Naive thymus-derived CD8-positive, alpha-beta T cell (primary cell): ENCODE measurements around the gene BPGM. TPM values are rescaled to one million over a fixed set of nuclear protein-coding genes. Genes with fewer than 3 reads are reported as not detected.
"Not testable (repeated sequence)": the region's sequence is repeated elsewhere in the genome, so short reads cannot be mapped to it uniquely, and the experiment has no call there.

Experiments used
- ATAC-seq, 2 donors: fragments of 150-1000 bp; cut with Tn5 transposase in 1 of 2; sonication (Bioruptor Pico), chemical (Tn5 transposase) in 1 of 2; 1 replicate in 1 of 2; 2 replicates in 1 of 2; pipeline ENCODE4 v1.10.0; 2021; ENCODE audit warnings: mild to moderate bottlenecking in 2 of 2, moderate library complexity in 2 of 2
- POLR2A ChIA-PET: fragments of 350-600 bp; sonication (Branson Sonifier 250); formaldehyde crosslinking; loops from one replicate; lab custom pipeline; 2021; ENCODE audit warnings: antibody characterized with exemption; lab: Charles Lee
- DNase-seq, 10 donors: peaks; one replicate each; pipeline versions ENCODE4 v3.0.0 to v3.0.0-alpha.2; 2020 to 2022
- H3K27ac Mint-ChIP-seq, 10 donors: one replicate each; pipeline ENCODE4 v1.8.0; 2020 to 2022; ENCODE audit warnings: mild to moderate bottlenecking in 10 of 10, mixed read lengths in 10 of 10, moderate library complexity in 4 of 10, inconsistent platforms in 1 of 10
- H3K27me3 Mint-ChIP-seq, 5 donors: one replicate each; pipeline ENCODE4 v1.8.0; 2021 to 2022; ENCODE audit warnings: mixed read lengths in 5 of 5
- H3K36me3 Mint-ChIP-seq, 3 donors: one replicate each; pipeline ENCODE4 v1.8.0; 2020 to 2022; ENCODE audit warnings: mixed read lengths in 3 of 3, mild to moderate bottlenecking in 2 of 3, inconsistent platforms in 1 of 3
- H3K4me1 Mint-ChIP-seq, 4 donors: one replicate each; pipeline ENCODE4 v1.8.0; 2021 to 2022; ENCODE audit warnings: mixed read lengths in 4 of 4
- H3K4me3 Mint-ChIP-seq, 10 donors: one replicate each; pipeline ENCODE4 v1.8.0; 2020 to 2022; ENCODE audit warnings: mild to moderate bottlenecking in 10 of 10, mixed read lengths in 10 of 10, moderate library complexity in 6 of 10, inconsistent platforms in 1 of 10
- H3K9me3 Mint-ChIP-seq, 9 donors: one replicate each; pipeline ENCODE4 v1.8.0; 2020 to 2022; ENCODE audit warnings: mixed read lengths in 9 of 9, mild to moderate bottlenecking in 3 of 9, inconsistent platforms in 1 of 9, moderate library complexity in 1 of 9
- polyA plus RNA-seq, 3 donors: library from polyadenylated mRNA; unstranded; fragments of 300-500 nt; fragmentation: Illumina TruSeq; gene quantifications; one replicate each; pipeline ENCODE4 v1.2.3, GENCODE V29; 2021
- total RNA-seq, 8 experiments: library from RNA in 2 of 8; stranded (reverse) in 2 of 8; gene quantifications; one replicate each; pipeline ENCODE4 v1.2.3 and lab custom pipeline; 2021 to 2026

The BPGM gene
- total and polyA plus RNA-seq, 5 experiments from 2014 or later, result 17.2 to 30.1 (median 25.1) TPM

DNA sequence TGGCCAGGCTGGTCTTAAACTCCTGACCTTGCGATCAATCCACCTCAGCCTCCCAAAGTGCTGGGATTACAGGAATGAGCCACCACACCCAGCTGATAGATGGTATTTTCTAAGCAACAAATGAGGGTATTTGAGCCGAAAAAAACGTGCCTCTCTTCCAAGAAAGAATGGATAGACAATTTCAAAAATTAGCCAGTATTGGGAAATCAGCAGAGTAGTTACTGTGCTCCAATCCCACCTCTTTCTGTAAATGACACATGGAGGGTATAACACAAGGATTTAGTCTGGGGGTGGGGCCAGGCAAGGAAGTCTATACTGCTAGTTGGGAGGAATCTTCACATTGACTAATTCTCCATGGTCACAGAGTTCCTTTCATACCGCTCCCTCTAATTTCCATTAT, 9.2 kb upstream of the BPGM start:
- ATAC-seq (no peak), DNase-seq (no peak)
- Mint-ChIP-seq H3K27me3 (no peaks in the 10 kb centered on the region), H3K27ac (peak overlapping the region in 5 of 10 donors; percentile 22 to 87 (median 47)), H3K4me1 (peaks cover 8 to 36% (median 27%) of the 10 kb centered on the region in 4 donors), H3K36me3 (peaks cover 0 to 6% (median 5%) of the 10 kb centered on the region in 3 donors), H3K4me3 (peak overlapping the region in 2 of 10 donors; percentile 53 to 58), H3K9me3 (peaks cover 0 to 16% (median 4%) of the 10 kb centered on the region in 9 donors)
- POLR2A ChIA-PET, result interaction anchor here (0.7 to 5.2 kb wide), 3 partner anchors 9 to 528 kb away, joined by 3 to 41 read pairs (median 4); partner anchors contain the start of gene BPGM

DNA sequence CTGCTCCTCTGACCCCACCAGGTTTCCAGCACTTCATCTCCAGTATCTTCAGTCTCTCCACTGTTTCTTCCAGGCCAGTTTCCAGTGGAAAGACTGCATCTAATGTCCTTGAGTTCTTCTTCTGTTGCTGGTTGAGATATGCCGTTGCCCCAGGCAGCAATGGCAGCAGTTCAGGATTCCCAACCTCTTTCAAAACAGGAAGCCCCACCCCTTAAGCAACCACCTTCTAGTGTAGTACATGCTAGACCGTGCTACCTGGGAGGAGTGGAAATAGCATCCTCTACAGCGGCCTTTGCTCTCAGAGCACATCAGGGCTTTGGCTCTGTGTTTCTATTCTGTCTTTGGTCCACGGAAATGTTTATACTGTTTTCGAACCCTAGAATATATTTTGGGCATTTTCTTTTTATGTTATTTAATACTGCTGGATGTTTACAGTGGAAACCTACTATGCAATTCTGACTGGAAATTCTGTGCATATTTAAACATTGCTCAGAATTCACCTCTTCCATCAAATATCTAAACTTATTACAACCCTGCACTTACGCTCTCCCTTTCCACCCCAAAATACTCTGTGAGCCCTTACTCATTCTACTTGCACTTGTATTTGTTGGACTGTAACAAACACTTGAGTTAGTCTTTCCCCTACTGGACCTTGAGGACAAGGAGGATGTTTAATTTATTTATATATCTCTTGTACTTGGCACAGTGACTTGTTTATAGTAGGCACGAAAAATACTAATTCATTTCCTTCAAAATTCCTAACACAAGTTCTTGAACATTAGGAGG, 8.5 kb upstream of the BPGM start:
- POLR2A ChIA-PET, result interaction anchor here (0.7 kb wide), 1 partner anchor 21 kb away, joined by 4 read pairs; no protein-coding TSS in a partner anchor
- H3K9me3 Mint-ChIP-seq, result peaks cover 0 to 16% (median 4%) of the 10 kb centered on the region in 9 donors
- peak overlapping the region in 9 of 10 donors; percentile 22 to 87 (median 47) for H3K27ac Mint-ChIP-seq
- peak overlapping the region in 3 of 10 donors; percentile 53 to 58 (median 55) for H3K4me3 Mint-ChIP-seq
- peaks cover 0 to 6% (median 5%) of the 10 kb centered on the region in 3 donors for H3K36me3 Mint-ChIP-seq
- H3K27me3 Mint-ChIP-seq, result no peaks in the 10 kb centered on the region
- ATAC-seq (peak; percentile 46 to 60), DNase-seq (peak in 1 of 10 donors; percentile 5)
- peaks cover 8 to 36% (median 28%) of the 10 kb centered on the region in 4 donors for H3K4me1 Mint-ChIP-seq

DNA sequence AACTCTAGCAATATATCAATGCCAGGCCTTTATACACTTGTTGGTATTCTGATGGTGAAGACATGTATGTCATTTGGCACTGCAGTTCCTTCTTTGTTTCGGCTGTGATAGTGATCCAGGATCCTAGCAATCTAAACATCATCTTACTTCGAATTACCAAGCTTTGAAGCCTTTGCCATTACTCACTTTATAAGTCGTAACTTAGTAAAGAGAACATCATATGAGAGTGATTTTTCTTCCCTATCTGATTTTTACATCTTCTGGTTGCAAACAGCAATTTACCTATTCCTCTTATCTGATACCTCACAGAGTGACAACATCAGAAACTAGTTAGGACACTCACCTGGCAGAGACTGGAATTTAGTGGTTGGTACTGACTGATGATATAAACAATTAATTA, 7.6 kb upstream of the BPGM start:
- H3K9me3 Mint-ChIP-seq, result peaks cover 0 to 16% (median 4%) of the 10 kb centered on the region in 9 donors
- no peak for DNase-seq
- H3K27me3 Mint-ChIP-seq, result no peaks in the 10 kb centered on the region
- no peak overlapping the region for H3K4me3 Mint-ChIP-seq
- POLR2A ChIA-PET, result interaction anchor here (0.6 to 10.0 kb wide), 2 partner anchors 33 to 343 kb away, joined by 4 to 144 read pairs; no protein-coding TSS in a partner anchor
- peaks cover 0 to 6% (median 5%) of the 10 kb centered on the region in 3 donors for H3K36me3 Mint-ChIP-seq
- peaks cover 8 to 43% (median 31%) of the 10 kb centered on the region in 4 donors for H3K4me1 Mint-ChIP-seq
- ATAC-seq, result no peak
- peak overlapping the region in 2 of 10 donors; percentile 43 to 47 for H3K27ac Mint-ChIP-seq

DNA sequence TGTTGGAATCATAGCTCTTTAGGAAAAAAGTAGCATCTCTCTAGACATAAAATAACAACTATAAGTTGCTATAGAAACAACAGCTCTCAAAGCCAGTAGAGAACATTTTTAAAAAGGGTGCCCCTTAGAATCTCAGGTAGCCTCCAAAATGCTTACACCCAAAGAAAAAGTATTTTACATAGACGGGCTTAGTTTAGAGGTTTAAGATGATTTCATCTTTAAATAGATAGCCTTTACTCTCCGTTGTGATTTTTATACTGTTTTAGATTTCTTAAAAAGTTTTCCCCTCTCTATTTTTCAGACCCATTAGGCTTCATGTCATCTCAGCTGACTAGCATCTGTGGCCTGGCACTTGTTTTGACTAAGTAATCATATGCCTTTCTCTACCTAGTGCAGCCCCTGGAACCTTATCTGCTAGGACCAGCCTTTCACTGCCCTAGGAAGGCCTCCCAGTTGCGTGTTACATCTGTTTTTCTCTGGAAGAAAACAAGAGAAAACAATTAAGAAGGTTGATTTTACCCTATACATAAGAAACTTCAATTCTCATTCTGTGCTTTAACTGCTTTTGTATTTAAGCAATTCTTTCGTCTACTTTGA, 6.9 kb upstream of the BPGM start:
- ATAC-seq (no peak), DNase-seq (no peak)
- Mint-ChIP-seq H3K4me3 (no peak overlapping the region), H3K9me3 (peaks cover 0 to 16% (median 4%) of the 10 kb centered on the region in 9 donors), H3K27ac (peak overlapping the region in 3 of 10 donors; percentile 34 to 61 (median 38)), H3K36me3 (peaks cover 0 to 6% (median 5%) of the 10 kb centered on the region in 3 donors), H3K27me3 (no peaks in the 10 kb centered on the region), H3K4me1 (peaks cover 11 to 45% (median 32%) of the 10 kb centered on the region in 4 donors)
- POLR2A ChIA-PET, result interaction anchor here (0.6 to 10.0 kb wide), 3 partner anchors 32 to 342 kb away, joined by 3 to 144 read pairs (median 4); no protein-coding TSS in a partner anchor

DNA sequence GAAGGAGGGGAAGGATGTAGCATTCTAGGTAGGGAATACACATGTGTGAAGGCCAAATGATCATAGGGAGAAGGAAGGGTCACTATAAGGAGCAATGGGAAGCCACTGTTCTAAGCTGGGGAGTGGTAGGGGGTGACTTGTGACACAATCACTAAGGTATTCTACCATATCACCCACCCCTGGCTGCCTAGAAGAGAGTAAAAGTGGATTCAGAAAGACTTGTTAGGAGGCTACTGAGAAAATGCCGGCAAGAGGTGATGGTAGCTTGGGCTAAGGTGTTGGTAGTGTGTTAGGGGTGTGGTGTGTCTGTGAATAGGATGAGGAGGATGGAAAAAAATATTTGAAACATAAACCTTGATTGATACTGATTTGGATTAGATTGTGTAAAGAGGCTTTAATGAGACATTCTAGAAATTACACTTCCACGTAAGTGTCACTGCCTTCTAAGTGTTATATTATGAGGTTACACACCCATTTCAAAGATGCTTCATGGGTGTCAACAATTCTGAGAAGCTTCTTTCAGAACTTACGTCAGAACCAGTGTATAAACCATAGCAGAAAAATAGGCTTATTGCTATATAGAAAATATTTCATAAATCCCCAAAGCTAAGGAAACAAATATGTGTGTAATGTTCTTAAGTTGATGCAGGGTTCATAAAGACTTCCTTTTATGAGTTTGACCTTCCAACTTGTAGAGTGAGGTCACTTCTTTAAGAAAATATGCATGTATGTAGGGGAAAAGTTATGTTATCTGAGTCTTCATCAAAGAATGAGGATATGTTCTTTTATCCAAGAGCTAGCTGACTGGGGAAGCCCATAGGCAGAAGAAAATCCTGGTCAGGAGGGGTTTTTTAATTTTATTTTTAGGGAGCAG, 5.6 kb upstream of the BPGM start:
- H3K27ac Mint-ChIP-seq, result peak overlapping the region in 9 of 10 donors; percentile 43 to 85 (median 72)
- H3K36me3 Mint-ChIP-seq, result peaks cover 0 to 5% (median 5%) of the 10 kb centered on the region in 3 donors
- H3K4me1 Mint-ChIP-seq, result peaks cover 9 to 39% (median 27%) of the 10 kb centered on the region in 4 donors
- no peaks in the 10 kb centered on the region for H3K27me3 Mint-ChIP-seq
- POLR2A ChIA-PET, result interaction anchor here (10.0 kb wide), 1 partner anchor 31 kb away, joined by 144 read pairs; no protein-coding TSS in a partner anchor
- DNase-seq, result no peak
- no peak for ATAC-seq
- H3K9me3 Mint-ChIP-seq, result peaks cover 0 to 16% (median 4%) of the 10 kb centered on the region in 9 donors
- peak overlapping the region in 2 of 10 donors; percentile 11 to 12 for H3K4me3 Mint-ChIP-seq

DNA sequence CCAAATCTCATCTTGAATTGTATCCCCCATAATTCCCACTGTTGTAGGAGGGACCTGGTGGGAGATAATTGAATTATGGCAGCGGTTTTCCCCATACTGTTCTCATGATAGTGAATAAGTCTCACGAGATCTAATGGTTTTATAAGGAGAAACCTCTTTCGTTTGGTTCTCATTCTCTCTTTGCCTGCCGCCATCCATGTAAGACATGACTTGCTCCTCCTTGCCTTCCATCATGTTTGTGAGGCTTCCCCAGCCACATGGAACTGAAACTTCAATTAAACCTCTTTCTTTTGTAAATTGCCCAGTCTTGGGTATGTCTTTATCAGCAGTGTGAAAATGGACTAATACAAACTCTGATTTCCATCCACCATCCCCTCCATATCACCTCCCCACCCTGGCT, 4.7 kb upstream of the BPGM start:
- Mint-ChIP-seq H3K27ac (peak overlapping the region in 9 of 10 donors; percentile 43 to 91 (median 79)), H3K9me3 (peaks cover 0 to 16% (median 0%) of the 10 kb centered on the region in 9 donors), H3K4me1 (peaks cover 8 to 33% (median 22%) of the 10 kb centered on the region in 4 donors)
- H3K4me3 Mint-ChIP-seq, H3K36me3 Mint-ChIP-seq, DNase-seq, ATAC-seq, H3K27me3 Mint-ChIP-seq: not testable (repeated sequence)
- POLR2A ChIA-PET, result interaction anchor here (10.0 kb wide), 1 partner anchor 30 kb away, joined by 144 read pairs; no protein-coding TSS in a partner anchor

DNA sequence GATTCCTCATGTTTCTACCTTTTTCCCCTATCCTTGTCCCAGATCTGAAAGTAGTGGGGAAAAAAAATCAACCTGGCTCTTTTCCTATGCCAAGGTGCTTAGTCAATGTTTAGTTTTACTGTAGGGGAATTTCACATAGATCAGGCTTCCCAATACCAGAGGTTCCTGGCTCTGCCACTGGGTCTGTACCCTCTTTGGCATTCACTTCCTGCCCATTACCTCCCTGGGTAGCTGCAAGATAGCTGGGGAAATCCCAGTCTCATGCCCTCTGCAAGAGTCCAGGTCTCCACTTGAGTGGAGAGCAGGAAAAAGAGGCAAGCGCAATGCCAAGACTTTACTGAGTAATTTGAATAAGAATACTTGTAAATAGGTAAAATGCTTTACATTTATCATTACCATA, 3.5 kb upstream of the BPGM start:
- DNase-seq, result no peak
- POLR2A ChIA-PET, result interaction anchor here (10.0 kb wide), 1 partner anchor 29 kb away, joined by 144 read pairs; no protein-coding TSS in a partner anchor
- peak overlapping the region in 7 of 10 donors; percentile 9 to 85 (median 50) for H3K27ac Mint-ChIP-seq
- H3K4me3 Mint-ChIP-seq, result no peak overlapping the region
- no peaks in the 10 kb centered on the region for H3K36me3 Mint-ChIP-seq
- ATAC-seq, result no peak
- peaks cover 7 to 28% (median 15%) of the 10 kb centered on the region in 4 donors for H3K4me1 Mint-ChIP-seq
- no peaks in the 10 kb centered on the region for H3K27me3 Mint-ChIP-seq
- H3K9me3 Mint-ChIP-seq, result peaks cover 0 to 16% (median 0%) of the 10 kb centered on the region in 9 donors

DNA sequence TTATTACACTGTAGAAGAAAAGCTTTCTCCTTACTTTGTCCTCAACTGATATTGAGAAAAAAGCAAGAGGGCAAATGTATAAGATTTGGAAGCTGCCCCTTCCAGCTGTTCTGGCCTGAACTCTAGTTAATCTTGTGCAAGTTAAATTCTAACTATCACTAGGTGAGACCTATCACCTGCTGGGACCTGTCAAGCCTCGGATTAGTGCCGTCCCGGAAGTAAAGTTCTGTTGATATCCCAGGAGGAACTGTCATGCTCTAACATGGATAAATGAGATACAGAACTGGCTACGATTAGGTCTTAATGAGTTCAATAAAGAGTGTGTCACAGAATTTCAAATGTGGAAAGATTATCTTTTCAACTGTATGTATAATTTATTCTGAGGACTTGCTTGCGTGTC, 1.2 kb upstream of the BPGM start:
- no peaks in the 10 kb centered on the region for H3K27me3 Mint-ChIP-seq
- H3K36me3 Mint-ChIP-seq, result peaks cover 6 to 13% (median 9%) of the 10 kb centered on the region in 3 donors
- ATAC-seq (no peak), DNase-seq (no peak)
- H3K4me3 Mint-ChIP-seq, result no peak overlapping the region
- no peak overlapping the region for H3K27ac Mint-ChIP-seq
- peaks cover 0 to 16% (median 0%) of the 10 kb centered on the region in 9 donors for H3K9me3 Mint-ChIP-seq
- peaks cover 18 to 43% (median 30%) of the 10 kb centered on the region in 4 donors for H3K4me1 Mint-ChIP-seq
- POLR2A ChIA-PET, result interaction anchor here (0.7 to 10.0 kb wide), 24 partner anchors 9 to 566 kb away, joined by 3 to 144 read pairs (median 5); partner anchors contain the start of genes AGBL3, AKR1B1, CYREN and SLC35B4

DNA sequence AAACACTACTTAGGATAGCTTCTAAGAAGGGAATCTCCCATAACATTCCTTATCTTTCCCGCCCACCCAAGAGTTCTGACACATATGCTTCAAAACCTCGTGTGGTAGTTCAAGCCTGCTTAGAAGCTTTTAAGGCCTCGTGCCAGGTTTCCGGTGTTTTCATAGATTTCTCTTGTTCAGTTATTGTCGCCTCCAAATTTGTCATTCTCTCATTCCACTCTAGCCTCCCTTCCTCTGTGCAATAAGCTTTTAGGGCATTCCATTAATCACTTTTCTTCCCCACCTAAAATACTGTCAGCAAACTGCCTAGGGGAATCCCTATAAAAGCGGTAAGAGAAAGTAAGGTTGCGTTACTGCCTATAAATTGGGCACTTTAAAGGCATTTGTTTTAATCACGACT, 718 bp upstream of the BPGM start:
- Mint-ChIP-seq H3K9me3 (peaks cover 0 to 16% (median 0%) of the 10 kb centered on the region in 9 donors), H3K27ac (no peak overlapping the region), H3K4me1 (peaks cover 17 to 40% (median 33%) of the 10 kb centered on the region in 4 donors), H3K27me3 (no peaks in the 10 kb centered on the region), H3K36me3 (peaks cover 6 to 13% (median 9%) of the 10 kb centered on the region in 3 donors), H3K4me3 (no peak overlapping the region)
- POLR2A ChIA-PET, result interaction anchor here (0.6 to 10.0 kb wide), 28 partner anchors 9 to 565 kb away, joined by 3 to 144 read pairs (median 4); partner anchors contain the start of genes AGBL3, AKR1B1, CYREN and SLC35B4
- ATAC-seq (peak; percentile 2), DNase-seq (peak in 5 of 10 donors; percentile 1 to 30 (median 11))

DNA sequence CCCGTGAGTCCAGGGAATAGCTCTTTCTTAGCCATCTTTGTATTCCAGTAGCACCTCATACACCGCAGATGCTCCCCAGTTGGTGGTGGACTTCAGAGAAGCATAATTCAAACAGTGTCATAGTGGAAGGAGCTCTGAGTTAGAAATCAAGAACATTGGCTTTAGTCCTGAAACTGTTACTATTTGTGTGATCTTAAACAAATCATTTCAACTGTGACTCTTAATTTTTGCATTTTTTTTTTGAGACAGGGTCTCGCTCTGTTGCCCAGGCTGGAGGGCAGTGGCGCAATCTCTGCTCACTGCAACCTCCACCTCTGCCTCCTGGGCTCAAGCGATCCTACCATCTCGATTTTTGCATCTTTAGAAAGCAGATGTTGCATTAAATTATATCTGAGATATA, 1.8 kb downstream of the BPGM start:
- no peaks in the 10 kb centered on the region for H3K27me3 Mint-ChIP-seq
- H3K9me3 Mint-ChIP-seq, result no peaks in the 10 kb centered on the region
- POLR2A ChIA-PET, result interaction anchor here (1.4 to 10.0 kb wide), 3 partner anchors 9 to 24 kb away, joined by 5 to 144 read pairs (median 7); no protein-coding TSS in a partner anchor
- peak overlapping the region in 1 of 10 donors; percentile 76 for H3K4me3 Mint-ChIP-seq
- H3K36me3 Mint-ChIP-seq, result peaks cover 6 to 13% (median 13%) of the 10 kb centered on the region in 3 donors
- ATAC-seq (no peak), DNase-seq (no peak)
- peak overlapping the region in 6 of 10 donors; percentile 59 to 81 (median 67) for H3K27ac Mint-ChIP-seq
- H3K4me1 Mint-ChIP-seq, result peaks cover 20 to 44% (median 43%) of the 10 kb centered on the region in 4 donors

DNA sequence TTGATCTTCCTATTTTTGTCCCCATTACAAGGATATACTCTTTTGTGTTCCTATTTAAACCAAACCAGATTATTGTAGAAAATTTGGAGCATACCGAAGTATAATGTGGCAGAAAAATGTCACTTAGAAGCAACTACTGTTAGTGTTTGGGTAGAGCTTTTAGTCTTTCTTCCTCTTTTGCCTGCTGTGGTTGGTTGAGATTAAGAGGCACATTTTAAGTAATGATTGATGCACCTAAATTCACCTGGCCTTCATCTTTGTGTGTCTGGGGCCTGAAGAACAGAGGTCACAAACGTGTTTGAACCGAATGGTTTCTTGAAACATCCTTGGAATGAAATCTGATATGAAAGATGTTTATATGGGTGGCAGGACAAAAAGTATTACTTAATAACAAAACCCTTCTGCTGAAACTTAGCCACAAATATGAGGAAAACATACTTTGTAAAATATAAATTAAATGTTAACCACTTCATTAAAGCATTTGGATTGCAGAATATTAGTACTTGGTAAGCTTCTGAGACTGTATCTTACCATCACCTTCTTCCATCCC, 2.6 kb downstream of the BPGM start:
- ATAC-seq (no peak), DNase-seq (no peak)
- Mint-ChIP-seq H3K4me3 (peak overlapping the region in 9 of 10 donors; percentile 18 to 76 (median 65)), H3K9me3 (no peaks in the 10 kb centered on the region), H3K36me3 (peaks cover 7 to 20% (median 15%) of the 10 kb centered on the region in 3 donors), H3K27ac (peak overlapping the region in 2 of 10 donors; percentile 74 to 75), H3K27me3 (no peaks in the 10 kb centered on the region), H3K4me1 (peaks cover 20 to 49% (median 41%) of the 10 kb centered on the region in 4 donors)
- POLR2A ChIA-PET, result interaction anchor here (1.4 to 1.8 kb wide), 2 partner anchors 8 to 20 kb away, joined by 5 to 7 read pairs; no protein-coding TSS in a partner anchor
